Adrenal gland (tissue), 5 donors: Measurements from ENCODE around the gene PPP1R12C.

Experiments used
- CTCF ChIP-seq, 6 experiments: fragments of 450-650 bp in 4 of 6; fragments of 200-600 bp in 2 of 6; sonication (generic) in 1 of 6; IDR thresholded peaks; 1 replicate in 5 of 6; 2 replicates in 1 of 6; pipeline versions ENCODE4 v1.5.1 to v1.8.0; 2016 to 2021; ENCODE audit warnings: antibody characterized with exemption in 6 of 6, mild to moderate bottlenecking in 2 of 6, moderate library complexity in 1 of 6
- POLR2A ChIP-seq, 2 donors: fragments of 450-650 bp; IDR thresholded peaks; one replicate each; pipeline ENCODE4 v1.6.1; 2017; ENCODE audit warnings: antibody characterized with exemption in 2 of 2, mild to moderate bottlenecking in 2 of 2, moderate library complexity in 1 of 2
- donor health status: DM: no; HTN: no; CAD: no.

GRCh38 chr19:55091955-55092354 is 25.5 kb downstream of the PPP1R12C start:
- TF ChIP-seq CTCF (IDR thresholded peaks at IDR 0.05) (no peak), POLR2A (IDR thresholded peaks at IDR 0.05) (no peak)
